ENCODE data around the gene SNURF. TPM values are rescaled to one million over a fixed set of nuclear protein-coding genes. Genes with fewer than 3 reads are reported as not detected.

Gene SNURF
- total and polyA plus RNA-seq, 4 donors = 2.1 to 78.4 (median 3.1) TPM

DNA sequence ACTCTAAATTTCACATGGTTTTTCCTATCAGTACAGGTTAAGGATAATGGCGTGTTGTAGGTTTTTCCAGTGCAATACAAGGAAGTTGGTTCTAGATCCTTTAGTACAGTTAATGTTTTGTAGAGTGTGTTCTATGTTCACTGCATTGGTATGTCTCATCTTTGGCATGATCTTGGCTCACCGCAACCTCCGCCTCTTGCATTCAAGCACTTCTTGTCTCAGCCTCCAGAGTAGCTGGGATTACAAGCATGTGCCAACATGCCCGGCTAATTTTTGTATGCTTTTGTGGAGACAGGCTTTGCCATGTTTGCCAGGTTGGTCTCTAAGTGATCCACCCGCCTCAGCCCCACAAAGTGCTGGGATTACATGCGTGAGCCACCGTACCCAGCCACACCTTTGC is 30.4 kb downstream of the SNURF start:
- Histone ChIP-seq H3K27me3 (ENCODE audit: control insufficient read depth in 3 of 3, insufficient read depth in 3 of 3, low read length in 2 of 3) (no peaks in the 10 kb centered on the region), H3K9me3 (ENCODE audit: control insufficient read depth in 4 of 4, insufficient read depth in 3 of 4, low read length in 3 of 4) (peaks cover 2 to 16% (median 4%) of the 10 kb centered on the region in 4 donors), H3K36me3 (ENCODE audit: control insufficient read depth in 4 of 4, insufficient read depth in 4 of 4, low read length in 4 of 4) (peaks cover 2 to 20% (median 11%) of the 10 kb centered on the region in 4 donors), H3K4me1 (ENCODE audit: control insufficient read depth in 5 of 5, insufficient read depth in 5 of 5, low read length in 5 of 5) (no peaks in the 10 kb centered on the region), H3K27ac (ENCODE audit: low read depth in 1 of 2, low read length in 1 of 2) (no peak overlapping the region), H3K9ac (ENCODE audit: insufficient read depth in 1 of 2, low read length in 2 of 2) (no peak overlapping the region), H3K4me3 (no peak overlapping the region)
- DNase-seq (no peak), ATAC-seq (ENCODE audit: insufficient read depth, low FRiP score) (no peak)
- WGBS, 2 donors = 89 to 94% methylated on average over 7 of the region's 7 CpGs
- TF ChIP-seq, protein P1, sequence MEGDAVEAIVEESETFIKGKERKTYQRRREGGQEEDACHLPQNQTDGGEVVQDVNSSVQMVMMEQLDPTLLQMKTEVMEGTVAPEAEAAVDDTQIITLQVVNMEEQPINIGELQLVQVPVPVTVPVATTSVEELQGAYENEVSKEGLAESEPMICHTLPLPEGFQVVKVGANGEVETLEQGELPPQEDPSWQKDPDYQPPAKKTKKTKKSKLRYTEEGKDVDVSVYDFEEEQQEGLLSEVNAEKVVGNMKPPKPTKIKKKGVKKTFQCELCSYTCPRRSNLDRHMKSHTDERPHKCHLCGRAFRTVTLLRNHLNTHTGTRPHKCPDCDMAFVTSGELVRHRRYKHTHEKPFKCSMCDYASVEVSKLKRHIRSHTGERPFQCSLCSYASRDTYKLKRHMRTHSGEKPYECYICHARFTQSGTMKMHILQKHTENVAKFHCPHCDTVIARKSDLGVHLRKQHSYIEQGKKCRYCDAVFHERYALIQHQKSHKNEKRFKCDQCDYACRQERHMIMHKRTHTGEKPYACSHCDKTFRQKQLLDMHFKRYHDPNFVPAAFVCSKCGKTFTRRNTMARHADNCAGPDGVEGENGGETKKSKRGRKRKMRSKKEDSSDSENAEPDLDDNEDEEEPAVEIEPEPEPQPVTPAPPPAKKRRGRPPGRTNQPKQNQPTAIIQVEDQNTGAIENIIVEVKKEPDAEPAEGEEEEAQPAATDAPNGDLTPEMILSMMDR (IDR thresholded peaks at IDR 0.05; ENCODE audit: control extremely low read depth, extremely low read depth) = no peak

DNA sequence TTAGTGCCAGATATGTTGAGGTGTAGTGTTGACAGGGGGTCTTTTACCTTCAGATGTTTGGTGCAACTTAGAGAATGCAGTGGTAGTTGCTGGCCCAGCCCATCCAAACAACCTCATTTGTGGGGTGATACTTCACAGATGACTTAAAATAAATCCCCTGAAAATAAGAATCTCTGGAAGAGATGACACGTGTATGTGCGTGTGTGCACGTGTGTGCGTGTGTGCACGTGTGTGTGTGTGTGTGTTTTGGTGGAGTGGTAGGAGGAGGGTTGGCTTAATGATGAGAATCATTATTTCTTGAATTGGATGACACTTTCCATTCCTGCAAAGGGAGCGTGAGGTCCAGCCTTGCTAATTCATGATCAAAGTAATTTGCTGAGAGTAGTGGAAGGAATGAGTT is 31.9 kb downstream of the SNURF start:
- H3K9me3 ChIP-seq (ENCODE audit: control insufficient read depth in 4 of 4, insufficient read depth in 3 of 4, low read length in 3 of 4) = peaks cover 2 to 16% (median 4%) of the 10 kb centered on the region in 4 donors
- DNase-seq (no peak), ATAC-seq (ENCODE audit: insufficient read depth, low FRiP score) (no peak)
- no peak overlapping the region for H3K4me3 ChIP-seq
- H3K36me3 ChIP-seq (ENCODE audit: control insufficient read depth in 4 of 4, insufficient read depth in 4 of 4, low read length in 4 of 4) = peaks cover 2 to 17% (median 9%) of the 10 kb centered on the region in 4 donors
- 87 to 93% methylated on average over 6 of the region's 6 CpGs for WGBS, 2 donors
- H3K27me3 ChIP-seq (ENCODE audit: control insufficient read depth in 3 of 3, insufficient read depth in 3 of 3, low read length in 2 of 3) = no peaks in the 10 kb centered on the region
- H3K27ac ChIP-seq (ENCODE audit: low read depth in 1 of 2, low read length in 1 of 2) = no peak overlapping the region
- no peaks in the 10 kb centered on the region for H3K4me1 ChIP-seq (ENCODE audit: control insufficient read depth in 5 of 5, insufficient read depth in 5 of 5, low read length in 5 of 5)
- TF ChIP-seq, protein P1 (IDR thresholded peaks at IDR 0.05; ENCODE audit: control extremely low read depth, extremely low read depth) = no peak
- H3K9ac ChIP-seq (ENCODE audit: insufficient read depth in 1 of 2, low read length in 2 of 2) = no peak overlapping the region

Small RNA genes lying within 50 kb of the gene (small RNA-seq; reads per million reads assigned to genes)
- gene AC090602.1 (ENCODE audit: low replicate concordance) (not detected), gene AC124312.4 (ENCODE audit: low replicate concordance) (not detected), gene AC124312.5 (ENCODE audit: low replicate concordance) (not detected)

Other genes starting within 250 kb of the SNURF start
- 100 to 1,000 TPM in 1 of 2 donors, 10 to 100 TPM in 1; 69.0 to 192 TPM for gene SNRPN, start within 50 bp of the SNURF start, total RNA-seq
- gene SNRPN, start within 50 bp of the SNURF start, polyA plus RNA-seq = 10 to 100 TPM; 65.1 to 97.1 TPM

All from lung (tissue), 13 donors.